Lower lobe of right lung (tissue), 2 donors: ENCODE measurements around the gene TSEN34. TPM values are rescaled to one million over a fixed set of nuclear protein-coding genes. Genes with fewer than 3 reads are reported as not detected.
"Not testable (repeated sequence)": the region's sequence is repeated elsewhere in the genome, so short reads cannot be mapped to it uniquely, and the experiment has no call there.

Experiments
- ATAC-seq, 2 donors: fragments of 200-7000 bp; cut with Tn5 transposase; one replicate each; pipeline ENCODE4 v1.9.1; 2020 to 2022; ENCODE audit warnings: mild to moderate bottlenecking in 2 of 2, moderate library complexity in 2 of 2
- DNase-seq: peaks from one replicate; pipeline ENCODE4 v3.0.0-alpha.2; 2020
- H3K27ac ChIP-seq: fragments of 200-600 bp; one replicate; pipeline ENCODE4 v1.8.0; 2022
- H3K27me3 ChIP-seq: fragments of 200-600 bp; one replicate; pipeline ENCODE4 v1.8.0; 2022; ENCODE audit warnings: low read depth
- H3K36me3 ChIP-seq: fragments of 200-600 bp; one replicate; pipeline ENCODE4 v1.8.0; 2022; ENCODE audit warnings: mild to moderate bottlenecking
- H3K4me1 ChIP-seq: fragments of 200-600 bp; one replicate; pipeline ENCODE4 v1.8.0; 2022
- H3K4me3 ChIP-seq: fragments of 200-600 bp; one replicate; pipeline ENCODE4 v1.8.0; 2022; ENCODE audit warnings: mild to moderate bottlenecking
- H3K9me3 ChIP-seq: fragments of 200-600 bp; one replicate; pipeline ENCODE4 v1.8.0; 2022
- intact Hi-C: fragments of 100-400 bp; cut with DNase I; formaldehyde crosslinking; loops from one replicate; pipeline ENCODE4 v1.11.0; 2022
- total RNA-seq: library from RNA; stranded (reverse); fragmentation: NEBNext Ultra II Directional; extraction: Animal tissue kit (Norgen Biotek cat#: 25700); gene quantifications from one replicate; pipeline ENCODE4 v1.2.1, GENCODE V29; 2021
- TF ChIP-seq, protein P1 (sequence below): fragments of 200-600 bp; IDR thresholded peaks from one replicate; pipeline ENCODE4 v1.8.0; 2022; ENCODE audit warnings: antibody characterized with exemption, mild to moderate bottlenecking
- donor health status: DM: no; HTN: yes; CAD: no; lungs with severe emphysema.

The TSEN34 gene
- total RNA-seq, 1 donor from 2014 or later = 33.8 TPM

DNA sequence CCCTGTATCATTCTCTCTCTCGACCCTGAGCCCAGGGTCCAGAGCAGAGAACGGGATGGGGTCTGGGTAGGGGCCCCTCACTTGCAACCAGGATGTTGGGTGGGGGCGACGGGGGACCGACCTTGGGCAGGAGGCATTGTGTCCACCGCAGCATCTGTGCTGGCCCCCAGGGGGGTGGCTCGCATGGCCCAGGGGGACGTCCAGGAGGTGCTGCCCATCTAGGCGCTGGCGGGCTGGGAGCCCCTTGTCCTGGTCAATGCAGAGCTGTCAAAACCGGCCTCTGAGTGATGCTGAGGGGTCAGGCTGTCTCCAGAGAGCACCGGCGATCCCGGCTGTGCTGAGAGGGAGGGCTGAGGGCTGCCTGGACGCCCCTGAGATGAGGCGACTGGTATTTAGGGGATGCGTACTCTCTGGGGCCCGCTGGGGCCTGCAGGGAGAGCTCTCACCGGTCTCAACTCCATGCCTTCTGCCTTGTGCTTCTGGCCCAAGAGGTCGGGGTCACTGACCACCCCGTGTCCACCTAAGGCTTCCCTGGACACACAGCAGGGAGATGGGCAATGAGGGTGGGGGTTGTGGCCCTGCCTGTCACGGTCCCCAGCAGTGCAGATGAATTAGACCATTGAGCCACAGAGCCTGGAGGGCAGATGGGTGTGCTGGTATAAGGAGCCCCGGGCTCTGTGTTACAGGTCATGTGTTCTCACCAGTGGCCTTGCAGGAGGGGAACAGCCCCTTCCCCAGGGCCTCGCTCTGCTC lies 18.1 kb downstream of the TSEN34 start:
- Histone ChIP-seq H3K27ac (peak overlapping the region; percentile 95), H3K4me3 (no peak overlapping the region), H3K9me3 (no peaks in the 10 kb centered on the region), H3K36me3 (peaks cover 40% of the 10 kb centered on the region), H3K4me1 (peaks cover 74% of the 10 kb centered on the region), H3K27me3 (no peaks in the 10 kb centered on the region)
- TF ChIP-seq, protein P1, sequence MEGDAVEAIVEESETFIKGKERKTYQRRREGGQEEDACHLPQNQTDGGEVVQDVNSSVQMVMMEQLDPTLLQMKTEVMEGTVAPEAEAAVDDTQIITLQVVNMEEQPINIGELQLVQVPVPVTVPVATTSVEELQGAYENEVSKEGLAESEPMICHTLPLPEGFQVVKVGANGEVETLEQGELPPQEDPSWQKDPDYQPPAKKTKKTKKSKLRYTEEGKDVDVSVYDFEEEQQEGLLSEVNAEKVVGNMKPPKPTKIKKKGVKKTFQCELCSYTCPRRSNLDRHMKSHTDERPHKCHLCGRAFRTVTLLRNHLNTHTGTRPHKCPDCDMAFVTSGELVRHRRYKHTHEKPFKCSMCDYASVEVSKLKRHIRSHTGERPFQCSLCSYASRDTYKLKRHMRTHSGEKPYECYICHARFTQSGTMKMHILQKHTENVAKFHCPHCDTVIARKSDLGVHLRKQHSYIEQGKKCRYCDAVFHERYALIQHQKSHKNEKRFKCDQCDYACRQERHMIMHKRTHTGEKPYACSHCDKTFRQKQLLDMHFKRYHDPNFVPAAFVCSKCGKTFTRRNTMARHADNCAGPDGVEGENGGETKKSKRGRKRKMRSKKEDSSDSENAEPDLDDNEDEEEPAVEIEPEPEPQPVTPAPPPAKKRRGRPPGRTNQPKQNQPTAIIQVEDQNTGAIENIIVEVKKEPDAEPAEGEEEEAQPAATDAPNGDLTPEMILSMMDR = no peak
- no peak for DNase-seq
- intact Hi-C loops = no loop called here
- peak; percentile 1 to 3 for ATAC-seq

DNA sequence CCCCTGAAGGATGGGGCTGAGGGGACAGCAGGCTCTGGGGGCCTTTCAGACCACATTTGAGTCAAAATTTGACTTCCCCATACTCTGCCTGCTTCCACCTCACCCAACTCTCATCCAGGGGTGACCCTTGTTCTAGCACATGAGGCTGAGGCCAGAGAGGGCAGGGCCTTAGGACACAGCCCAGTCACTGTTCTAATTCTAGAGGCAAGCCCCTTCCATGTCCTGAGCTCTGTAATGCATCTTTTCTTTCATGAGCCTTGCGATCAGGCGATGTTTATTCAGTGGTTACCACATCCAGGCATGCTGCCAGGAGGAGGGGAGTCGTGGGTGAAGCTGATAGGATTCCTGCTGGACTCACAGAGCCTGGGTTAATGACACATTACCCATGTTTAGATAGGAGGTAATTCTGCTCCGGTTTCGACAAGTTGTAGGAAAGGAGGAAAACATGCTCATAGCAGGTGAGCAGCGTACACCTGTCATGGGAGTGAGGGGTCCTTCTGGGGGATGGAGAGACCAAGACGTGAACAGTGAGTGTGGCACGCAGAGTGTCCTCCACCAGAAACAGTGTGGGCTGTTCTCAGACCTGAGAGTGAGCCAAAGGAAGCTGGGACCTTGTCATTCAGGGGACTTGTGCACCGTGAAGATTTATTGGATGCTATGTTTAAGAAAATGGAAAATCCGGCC lies 18.8 kb downstream of the TSEN34 start:
- Histone ChIP-seq H3K9me3 (no peaks in the 10 kb centered on the region), H3K4me1 (peaks cover 66% of the 10 kb centered on the region), H3K4me3 (peak overlapping the region; percentile 29), H3K36me3 (peaks cover 33% of the 10 kb centered on the region), H3K27ac (peak overlapping the region; percentile 95), H3K27me3 (no peaks in the 10 kb centered on the region)
- TF ChIP-seq, protein P1 = no peak
- intact Hi-C loops = no loop called here
- DNase-seq (peak; percentile 92), ATAC-seq (peak; percentile 74 to 81)

DNA sequence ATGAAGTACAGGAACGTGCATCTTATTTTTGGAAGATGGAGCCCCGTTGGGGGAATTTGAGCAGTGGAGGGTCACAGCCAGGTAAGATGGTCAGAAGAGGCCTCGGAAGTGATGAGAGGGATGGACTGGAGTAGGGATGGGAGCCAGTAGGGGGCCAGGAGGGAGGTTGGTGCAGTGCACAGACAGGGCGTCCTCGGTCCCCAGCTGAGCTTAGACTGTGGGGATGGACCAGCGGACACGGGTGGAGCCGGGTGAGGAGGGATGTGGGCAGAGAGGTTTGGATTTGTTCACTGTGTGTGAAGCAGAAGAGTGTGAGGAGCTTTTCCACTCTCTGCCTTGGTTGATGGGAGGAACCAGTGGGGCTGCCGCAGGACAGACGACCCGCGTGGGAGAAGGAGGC lies 20.1 kb downstream of the TSEN34 start:
- Histone ChIP-seq H3K4me3 (peak overlapping the region; percentile 29), H3K27ac (peak overlapping the region; percentile 95), H3K36me3 (peaks cover 20% of the 10 kb centered on the region), H3K27me3 (no peaks in the 10 kb centered on the region), H3K9me3 (no peaks in the 10 kb centered on the region), H3K4me1 (peaks cover 54% of the 10 kb centered on the region)
- ATAC-seq (no peak), DNase-seq (no peak)
- TF ChIP-seq, protein P1 = no peak
- intact Hi-C loops = no loop called here

DNA sequence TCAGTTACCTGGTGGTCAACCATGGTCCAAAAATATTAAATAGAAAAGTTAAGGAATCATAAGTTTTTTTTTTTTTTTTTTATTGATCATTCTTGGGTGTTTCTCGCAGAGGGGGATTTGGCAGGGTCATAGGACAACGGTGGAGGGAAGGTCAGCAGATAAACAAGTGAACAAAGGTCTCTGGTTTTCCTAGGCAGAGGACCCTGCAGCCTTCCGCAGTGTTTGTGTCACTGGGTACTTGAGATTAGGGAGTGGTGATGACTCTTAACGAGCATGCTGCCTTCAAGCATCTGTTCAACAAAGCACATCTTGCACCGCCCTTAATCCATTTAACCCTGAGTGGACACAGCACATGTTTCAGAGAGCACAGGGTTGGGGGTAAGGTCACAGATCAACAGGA lies 23.1 kb downstream of the TSEN34 start:
- H3K36me3 ChIP-seq, intact Hi-C loops, H3K4me3 ChIP-seq, ATAC-seq, H3K27ac ChIP-seq, H3K9me3 ChIP-seq, H3K27me3 ChIP-seq, DNase-seq: not testable (repeated sequence)
- H3K4me1 ChIP-seq = peaks cover 24% of the 10 kb centered on the region

DNA sequence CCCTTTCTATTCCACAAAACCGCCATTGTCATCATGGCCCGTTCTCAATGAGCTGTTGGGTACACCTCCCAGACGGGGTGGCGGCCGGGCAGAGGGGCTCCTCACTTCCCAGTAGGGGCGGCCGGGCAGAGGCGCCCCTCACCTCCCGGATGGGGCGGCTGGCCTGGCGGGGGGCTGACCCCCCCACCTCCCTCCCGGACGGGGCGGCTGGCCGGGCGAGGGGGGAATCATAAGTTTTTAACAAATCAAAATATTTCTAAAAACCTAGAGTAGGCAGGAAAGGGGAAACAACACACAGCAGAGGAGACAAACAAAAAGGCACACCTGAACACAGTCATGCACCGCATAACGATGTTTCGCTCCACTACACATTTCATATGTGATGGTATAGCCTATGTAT lies 23.6 kb downstream of the TSEN34 start:
- intact Hi-C loops, ATAC-seq, H3K36me3 ChIP-seq, H3K27ac ChIP-seq, H3K9me3 ChIP-seq, H3K27me3 ChIP-seq, DNase-seq, H3K4me3 ChIP-seq: not testable (repeated sequence)
- H3K4me1 ChIP-seq = peaks cover 19% of the 10 kb centered on the region

DNA sequence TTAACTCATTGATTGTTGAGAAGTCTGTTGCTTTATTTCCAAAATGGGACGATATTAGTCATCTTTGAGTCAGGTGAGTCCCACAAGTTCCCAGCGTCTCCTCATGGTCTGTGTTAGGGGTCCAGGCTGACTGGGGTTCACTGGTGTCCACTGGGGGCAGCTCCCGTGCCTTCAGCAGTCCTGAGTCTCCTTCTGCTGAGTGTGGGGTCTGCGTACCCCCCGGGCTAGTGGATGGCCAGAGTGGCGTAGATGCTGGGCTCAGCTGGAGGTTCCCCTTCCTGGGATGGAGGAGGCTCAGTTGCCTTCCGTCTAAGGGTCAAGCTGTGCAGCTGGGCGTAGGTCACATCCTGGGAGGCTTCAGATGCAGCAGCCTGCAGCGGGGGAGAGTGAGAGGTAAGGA lies 25.8 kb downstream of the TSEN34 start:
- DNase-seq = no peak
- H3K36me3 ChIP-seq = peaks cover 10% of the 10 kb centered on the region
- H3K4me1 ChIP-seq = no peaks in the 10 kb centered on the region
- H3K27ac ChIP-seq = no peak overlapping the region
- no peaks in the 10 kb centered on the region for H3K27me3 ChIP-seq
- no peaks in the 10 kb centered on the region for H3K9me3 ChIP-seq
- no peak for ATAC-seq
- no peak overlapping the region for H3K4me3 ChIP-seq
- TF ChIP-seq, protein P1 = no peak
- intact Hi-C loops = no loop called here

DNA sequence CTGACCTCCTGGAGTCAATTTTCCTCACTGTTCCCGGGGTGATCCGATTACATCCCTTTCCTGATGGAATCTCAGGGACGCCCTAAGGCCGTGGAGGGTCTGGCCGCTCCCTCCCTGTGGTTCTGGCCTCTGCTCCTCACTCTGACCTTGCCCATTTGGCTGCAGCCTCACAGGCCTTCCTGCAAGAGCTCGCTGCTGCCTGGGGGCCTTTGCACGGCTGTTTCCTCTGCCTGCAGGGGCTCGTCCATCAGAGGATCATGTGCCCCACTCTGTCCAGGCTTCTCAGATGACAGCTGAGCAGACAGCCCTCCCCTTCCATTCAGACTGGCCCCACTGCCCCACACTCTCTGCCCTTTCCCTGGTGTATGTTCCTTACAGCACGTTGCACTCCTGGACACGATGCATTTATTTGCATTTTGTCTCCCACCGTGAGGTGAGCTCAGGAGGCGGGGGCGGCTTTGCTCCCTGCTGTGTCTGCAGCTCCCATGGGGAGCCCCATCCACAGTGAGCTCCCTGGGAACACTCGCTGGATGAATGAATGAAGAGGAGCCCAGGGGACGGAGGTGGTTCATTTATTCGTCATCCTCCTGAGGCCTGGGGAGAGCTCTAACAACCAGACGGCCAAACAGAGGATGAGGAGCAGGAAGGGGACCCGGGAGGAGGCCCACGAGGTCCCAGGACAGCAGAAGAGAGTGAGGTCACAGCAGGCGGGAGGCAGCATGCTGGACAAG lies 26.6 kb downstream of the TSEN34 start:
- H3K9me3 ChIP-seq, ATAC-seq, DNase-seq, H3K4me1 ChIP-seq, H3K27me3 ChIP-seq, H3K27ac ChIP-seq, intact Hi-C loops, H3K4me3 ChIP-seq, H3K36me3 ChIP-seq: not testable (repeated sequence)
